ENCODE measurements around the gene ESYT2. TPM values are rescaled to one million over a fixed set of nuclear protein-coding genes. Genes with fewer than 3 reads are reported as not detected.

The ESYT2 gene
- total and polyA plus RNA-seq, 9 of the 15 experiments (the other 6 are each of a cell fraction or from before 2014, with no cell fraction given), result 5.8 to 86.9 (median 64.7) TPM

DNA sequence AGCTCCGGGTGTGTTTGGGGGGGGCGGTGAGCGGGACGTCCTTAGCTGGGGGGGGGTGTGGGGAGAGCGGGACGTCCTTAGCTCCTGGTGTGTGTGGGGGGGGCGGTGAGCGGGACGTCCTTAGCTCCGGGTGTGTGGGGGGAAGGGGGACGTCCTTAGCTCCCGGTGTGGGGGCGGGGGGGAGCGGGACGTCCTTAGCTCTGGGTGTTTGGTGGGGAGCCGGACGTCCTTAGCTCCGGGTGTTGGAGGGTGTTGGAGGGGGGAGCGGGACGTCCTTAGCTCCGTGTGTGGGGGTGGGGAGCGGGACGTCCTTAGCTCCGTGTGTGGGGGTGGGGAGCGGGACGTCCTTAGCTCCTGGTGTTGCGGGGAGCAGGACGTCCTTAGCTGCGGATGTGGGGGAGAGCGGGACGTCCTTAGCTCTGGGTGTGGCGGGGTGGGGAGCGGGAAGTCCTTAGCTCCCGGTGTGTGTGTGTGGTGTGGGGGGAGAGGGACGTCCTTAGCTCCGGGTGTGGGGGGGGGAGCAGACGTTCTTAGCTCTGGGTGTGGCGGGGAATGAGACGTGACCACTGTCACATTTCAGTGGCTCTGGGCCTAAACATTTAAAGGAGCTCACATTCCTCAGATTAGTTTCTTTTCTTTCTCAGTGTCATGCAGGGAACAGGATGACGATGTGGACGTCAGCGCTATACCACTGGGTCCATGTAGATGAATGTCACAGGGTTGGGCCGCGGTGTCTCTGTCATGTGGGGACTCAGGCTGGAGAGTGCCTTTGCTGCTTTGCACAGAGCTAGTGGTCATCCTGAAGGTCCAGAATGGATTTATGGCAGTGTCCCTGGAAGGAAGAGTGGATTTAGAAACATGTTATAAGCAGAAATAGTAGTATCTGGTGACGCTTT lies 34.5 kb upstream of the ESYT2 start (continued):
- TF ChIP-seq, protein P1, sequence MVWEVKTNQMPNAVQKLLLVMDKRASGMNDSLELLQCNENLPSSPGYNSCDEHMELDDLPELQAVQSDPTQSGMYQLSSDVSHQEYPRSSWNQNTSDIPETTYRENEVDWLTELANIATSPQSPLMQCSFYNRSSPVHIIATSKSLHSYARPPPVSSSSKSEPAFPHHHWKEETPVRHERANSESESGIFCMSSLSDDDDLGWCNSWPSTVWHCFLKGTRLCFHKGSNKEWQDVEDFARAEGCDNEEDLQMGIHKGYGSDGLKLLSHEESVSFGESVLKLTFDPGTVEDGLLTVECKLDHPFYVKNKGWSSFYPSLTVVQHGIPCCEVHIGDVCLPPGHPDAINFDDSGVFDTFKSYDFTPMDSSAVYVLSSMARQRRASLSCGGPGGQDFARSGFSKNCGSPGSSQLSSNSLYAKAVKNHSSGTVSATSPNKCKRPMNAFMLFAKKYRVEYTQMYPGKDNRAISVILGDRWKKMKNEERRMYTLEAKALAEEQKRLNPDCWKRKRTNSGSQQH (CRISPR knock-in tag; IDR thresholded peaks at IDR 0.05), result no peak
- no peak for TF ChIP-seq ZNF407 (IDR thresholded peaks at IDR 0.05; ENCODE audit: low read depth)
- TF ChIP-seq, protein P2, sequence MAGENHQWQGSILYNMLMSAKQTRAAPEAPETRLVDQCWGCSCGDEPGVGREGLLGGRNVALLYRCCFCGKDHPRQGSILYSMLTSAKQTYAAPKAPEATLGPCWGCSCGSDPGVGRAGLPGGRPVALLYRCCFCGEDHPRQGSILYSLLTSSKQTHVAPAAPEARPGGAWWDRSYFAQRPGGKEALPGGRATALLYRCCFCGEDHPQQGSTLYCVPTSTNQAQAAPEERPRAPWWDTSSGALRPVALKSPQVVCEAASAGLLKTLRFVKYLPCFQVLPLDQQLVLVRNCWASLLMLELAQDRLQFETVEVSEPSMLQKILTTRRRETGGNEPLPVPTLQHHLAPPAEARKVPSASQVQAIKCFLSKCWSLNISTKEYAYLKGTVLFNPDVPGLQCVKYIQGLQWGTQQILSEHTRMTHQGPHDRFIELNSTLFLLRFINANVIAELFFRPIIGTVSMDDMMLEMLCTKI (IDR thresholded peaks at IDR 0.05; ENCODE audit: partially characterized antibody), result no peak
- peak; percentile 86 for TF ChIP-seq POLR2B (IDR thresholded peaks at IDR 0.05; ENCODE audit: low read depth, partially characterized antibody)
- TF ChIP-seq ATF4 (CRISPR knock-in tag; IDR thresholded peaks at IDR 0.05), result peak; percentile 27; the same call in 1 of the 2 replicates
- no peak for TF ChIP-seq ZC3H4 (CRISPR knock-in tag; IDR thresholded peaks at IDR 0.05; ENCODE audit: borderline replicate concordance)
- TF ChIP-seq SPI1 (IDR thresholded peaks at IDR 0.05; ENCODE audit: borderline replicate concordance, low read depth, low read length), result peak; percentile 26; the same call in 1 of the 2 replicates
- TF ChIP-seq STAT5A (IDR thresholded peaks at IDR 0.05; ENCODE audit: borderline replicate concordance, low read length), result no peak; the same call in 1 of the 2 replicates
- no peak; the same call in 1 of the 2 replicates for TF ChIP-seq NR4A1 (CRISPR knock-in tag; IDR thresholded peaks at IDR 0.05)
- no peak for TF ChIP-seq NR4A1 (tag; IDR thresholded peaks at IDR 0.05)
- TF ChIP-seq RBM15 (IDR thresholded peaks at IDR 0.05; ENCODE audit: insufficient read depth, low read length), result no peak
- peak; percentile 35 for TF ChIP-seq DACH1 (IDR thresholded peaks at IDR 0.05; ENCODE audit: partially characterized antibody)
- TF ChIP-seq BCOR (IDR thresholded peaks at IDR 0.05), result peak; percentile 90
- no peak for TF ChIP-seq RBM17 (IDR thresholded peaks at IDR 0.05; ENCODE audit: borderline replicate concordance, low read depth, low read length)

All from K562 (cell line).